Measurements from ENCODE around the gene ZNF385D.

The ZNF385D gene

GRCh38 chr3:21750080-21750696 is 822 bp downstream of the ZNF385D start:
- DNase-seq (ENCODE audit: low read depth) = no peak

DNA sequence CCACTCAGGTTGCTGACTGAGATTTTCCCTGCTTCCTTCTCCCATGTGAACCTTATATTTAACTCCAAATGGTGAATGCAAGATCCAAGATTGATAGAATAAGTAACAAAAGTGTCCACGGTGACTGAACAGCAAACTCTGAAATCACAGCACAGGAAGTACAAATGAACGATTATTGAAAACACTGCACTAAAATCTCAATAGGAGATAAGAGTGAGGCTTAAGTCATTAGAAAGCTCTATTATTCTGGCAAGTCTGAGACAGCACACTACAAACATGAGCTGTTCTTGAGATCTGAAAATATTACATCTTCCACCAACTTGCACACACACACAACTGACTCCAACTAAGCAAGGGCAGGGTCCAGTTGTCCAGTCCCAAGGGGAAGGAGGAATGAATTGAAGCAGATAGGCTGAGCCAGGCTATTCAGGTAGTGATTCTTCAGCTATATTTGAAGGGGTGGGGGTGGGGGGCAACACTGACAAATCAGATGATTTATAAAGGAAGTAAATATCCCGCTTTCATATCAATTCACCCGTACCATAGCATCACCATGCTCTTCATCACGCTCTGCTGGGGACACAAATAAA is 2.9 kb downstream of the ZNF385D start:
- no peak for DNase-seq (ENCODE audit: low read depth)

DNA sequence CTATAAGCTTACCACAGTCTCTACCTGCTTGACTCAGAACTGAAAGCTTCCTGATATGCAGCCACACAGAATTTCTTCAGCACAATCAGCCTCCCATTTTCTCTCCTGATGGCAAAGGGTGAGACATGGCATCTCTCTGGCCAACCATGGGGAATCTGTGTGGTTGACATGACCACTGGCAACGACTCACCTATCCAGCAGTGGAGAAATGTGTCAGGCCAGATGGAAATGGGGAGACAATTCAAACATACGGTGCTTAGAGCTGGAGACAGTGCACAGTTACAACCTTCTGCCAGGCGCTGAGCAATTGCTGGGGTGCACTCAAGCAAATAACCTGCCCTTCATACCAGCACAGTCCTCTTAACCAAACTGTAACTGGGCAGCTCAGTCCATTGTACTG is 3.6 kb downstream of the ZNF385D start:
- DNase-seq (ENCODE audit: low read depth) = no peak

DNA sequence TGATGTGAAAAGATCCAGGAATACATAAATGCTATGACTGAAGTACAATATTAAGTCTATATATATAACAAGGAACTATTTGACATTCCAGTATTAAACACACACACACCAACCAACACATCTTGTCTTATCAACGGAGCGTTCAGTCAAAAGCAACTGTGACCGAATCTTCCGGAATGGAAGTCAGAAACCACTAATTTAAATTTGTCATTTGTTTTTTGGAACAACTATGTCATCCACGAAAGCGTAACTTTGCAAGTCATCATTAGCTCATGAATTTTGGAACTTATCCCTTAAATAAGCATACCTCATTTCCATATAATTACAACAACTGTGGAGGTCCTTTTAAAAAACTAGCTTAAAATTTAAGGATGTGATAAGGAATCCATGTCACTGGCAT is 5.0 kb downstream of the ZNF385D start:
- DNase-seq (ENCODE audit: low read depth) = no peak

GRCh38 chr3:21744793-21745192 is 6.2 kb downstream of the ZNF385D start:
- DNase-seq (ENCODE audit: low read depth) = no peak

GRCh38 chr3:21738935-21739702 is 11.9 kb downstream of the ZNF385D start:
- no peak for DNase-seq (ENCODE audit: low read depth)

DNA sequence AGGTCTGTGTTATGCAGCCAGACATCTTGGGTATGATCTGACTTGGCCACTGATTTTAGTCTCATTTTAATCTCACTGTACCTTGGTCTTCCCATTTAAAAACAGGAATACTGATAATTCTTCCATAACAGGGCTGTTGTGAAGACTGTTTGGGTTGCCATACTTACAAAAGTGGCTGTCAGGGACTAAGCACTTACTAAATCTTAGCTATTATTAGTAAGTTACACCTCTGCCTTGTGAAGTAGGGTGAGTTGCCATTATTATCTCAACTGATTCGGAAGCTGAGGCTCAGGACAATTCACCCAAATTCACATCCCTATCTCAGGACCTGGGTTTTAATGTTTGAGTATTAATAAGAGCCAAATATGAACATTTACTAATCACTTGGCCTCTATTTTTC is 12.7 kb downstream of the ZNF385D start:
- no peak for DNase-seq (ENCODE audit: low read depth)

- no peak for DNase-seq (ENCODE audit: low read depth)
Observed at GRCh38 chr3:21734746-21735145, 16.3 kb downstream of the ZNF385D start.

GRCh38 chr3:21729888-21730459 is 21.0 kb downstream of the ZNF385D start:
- DNase-seq (ENCODE audit: low read depth) = no peak

DNA sequence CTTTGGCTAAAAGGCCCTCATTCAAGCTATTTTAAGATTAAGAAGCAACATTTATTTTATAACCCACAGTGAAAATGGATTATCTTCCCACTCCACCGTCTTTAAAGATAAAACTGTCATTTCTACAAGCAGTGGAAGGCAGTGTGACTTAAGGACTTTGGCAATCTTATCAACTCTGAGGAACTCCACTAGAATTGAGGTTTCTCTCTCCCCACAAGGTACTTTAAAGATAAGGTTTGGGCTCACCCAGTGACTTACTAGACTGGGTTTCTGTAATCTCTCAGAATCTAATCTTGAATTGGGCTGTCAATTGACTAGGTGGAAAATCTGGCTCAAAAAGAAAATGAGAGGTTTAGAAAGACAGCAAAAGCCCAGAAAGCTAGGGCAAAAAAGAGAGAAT is 21.7 kb downstream of the ZNF385D start:
- no peak for DNase-seq (ENCODE audit: low read depth)

- DNase-seq (ENCODE audit: low read depth) = no peak
Observed at GRCh38 chr3:21722768-21723167, 28.2 kb downstream of the ZNF385D start.

DNA sequence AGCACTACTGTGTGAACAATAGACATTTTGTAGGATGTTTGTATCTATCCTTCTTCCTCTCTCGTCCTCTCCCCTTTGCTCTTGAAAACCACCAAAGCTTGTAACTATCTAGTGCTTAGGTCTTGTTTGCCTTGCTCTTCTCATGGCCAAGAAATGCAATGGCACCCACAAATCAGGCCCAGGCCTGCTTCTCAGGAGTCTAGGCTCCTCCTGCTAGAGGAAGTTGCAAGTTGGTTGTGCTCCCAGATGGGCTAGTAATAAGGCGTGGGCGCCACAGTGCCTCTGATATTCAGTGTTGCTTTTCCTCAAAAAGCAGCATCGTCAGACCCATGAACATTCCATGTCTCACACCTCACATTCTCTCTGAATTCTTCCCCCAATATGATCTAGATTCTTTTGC is 28.7 kb downstream of the ZNF385D start:
- no peak for DNase-seq (ENCODE audit: low read depth)

- DNase-seq (ENCODE audit: low read depth) = no peak
Observed at GRCh38 chr3:21718943-21719591, 31.9 kb downstream of the ZNF385D start.

GRCh38 chr3:21718161-21718765 is 32.7 kb downstream of the ZNF385D start:
- no peak for DNase-seq (ENCODE audit: low read depth)

DNA sequence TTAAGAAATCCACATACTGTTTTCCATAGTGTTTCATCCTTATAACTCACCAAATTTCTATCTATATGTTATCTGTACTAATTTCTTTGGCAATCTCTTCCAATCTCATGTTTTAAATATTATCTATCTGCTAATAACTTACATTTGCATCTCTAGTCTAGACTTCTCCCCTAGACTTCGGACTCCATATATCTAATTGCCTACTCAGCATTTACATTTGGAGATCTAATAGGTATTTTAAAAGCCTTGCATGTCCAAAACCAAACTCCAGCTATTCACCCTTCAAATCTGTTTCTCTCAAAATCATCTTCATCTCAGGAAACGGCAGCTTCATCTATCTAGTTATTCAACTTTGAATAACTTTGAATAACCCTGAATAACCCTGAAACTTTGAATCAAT is 35.3 kb downstream of the ZNF385D start:
- DNase-seq (ENCODE audit: low read depth) = no peak

- no peak for DNase-seq (ENCODE audit: low read depth)
Observed at GRCh38 chr3:21705769-21706168, 45.2 kb downstream of the ZNF385D start.

GRCh38 chr3:21704796-21705195 is 46.2 kb downstream of the ZNF385D start:
- no peak for DNase-seq (ENCODE audit: low read depth)

- DNase-seq (ENCODE audit: low read depth) = no peak
Observed at GRCh38 chr3:21703291-21703690, 47.7 kb downstream of the ZNF385D start.

- DNase-seq (ENCODE audit: low read depth) = no peak
Observed at GRCh38 chr3:21697707-21698106, 53.3 kb downstream of the ZNF385D start.

GRCh38 chr3:21694506-21694905 is 56.5 kb downstream of the ZNF385D start:
- no peak for DNase-seq (ENCODE audit: low read depth)

GRCh38 chr3:21691036-21691435 is 60.0 kb downstream of the ZNF385D start:
- DNase-seq (ENCODE audit: low read depth) = no peak

DNA sequence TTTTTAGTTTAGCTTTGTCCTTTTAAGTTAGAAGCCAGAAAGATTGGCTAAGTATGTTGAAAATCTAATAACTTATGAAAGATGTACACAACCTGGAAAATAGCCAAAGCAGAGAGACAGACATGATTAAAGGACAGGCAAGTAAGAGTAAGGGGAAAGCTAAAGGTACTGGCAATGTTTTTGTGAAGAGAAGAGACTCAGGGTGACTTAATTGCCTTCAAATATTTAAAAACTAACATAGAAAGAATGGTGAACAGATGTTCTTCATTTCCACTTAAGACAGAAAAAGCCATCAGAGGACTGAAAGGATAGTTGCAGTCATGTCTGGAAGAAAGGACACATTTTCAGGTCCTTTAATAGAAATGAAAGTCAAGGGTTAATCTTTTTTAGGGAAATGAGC is 68.8 kb downstream of the ZNF385D start:
- DNase-seq (ENCODE audit: low read depth) = no peak

Data from stimulated activated CD8-positive, alpha-beta memory T cell treated with anti-CD3 and anti-CD28 coated beads, Interleukin-15, amount 100 ng/mL, for 24 hours (primary cell).